ENCODE data around the gene FAM107A. TPM values are rescaled to one million over a fixed set of nuclear protein-coding genes. Genes with fewer than 3 reads are reported as not detected.

The FAM107A gene
- polyA plus RNA-seq, 3 donors: not detected

DNA sequence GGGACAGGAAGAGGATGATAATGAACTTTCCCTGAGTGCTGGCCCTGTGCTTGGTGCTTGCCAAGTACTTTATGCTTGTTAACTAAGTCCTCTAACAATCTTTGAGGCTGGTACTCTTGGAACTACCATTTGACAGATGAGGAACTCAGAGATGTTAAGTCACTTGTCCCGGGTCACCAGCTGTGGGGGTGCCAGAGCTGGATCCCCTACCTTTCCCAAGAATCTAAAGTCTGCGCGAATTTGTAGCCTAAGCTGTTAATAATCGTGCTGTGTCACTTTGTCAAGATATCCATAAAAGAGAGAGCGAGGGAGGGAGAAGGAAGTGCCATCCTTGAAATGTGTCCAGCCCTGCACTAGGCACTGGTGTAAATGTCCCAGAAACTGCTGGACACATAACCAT lies 21.2 kb downstream of the FAM107A start:
- H3K36me3 Mint-ChIP-seq: no peaks in the 10 kb centered on the region
- intact Hi-C loops (cut with micrococcal nuclease): no loop called here
- Histone ChIP-seq H3K79me2 (ENCODE audit: insufficient read depth, low read length) (no peaks in the 10 kb centered on the region), H3K4me2 (replicated peaks; ENCODE audit: extremely low read depth, low read length, poor library complexity, severe bottlenecking) (no peak overlapping the region), H3K4me3 (replicated peaks in 1 of 3; ENCODE audit: low read depth in 2 of 3, low read length in 3 of 3) (no peak overlapping the region), H3K9me3 (replicated peaks in 1 of 2; ENCODE audit: control insufficient read depth in 1 of 2, insufficient read depth in 1 of 2, low read length in 2 of 2) (no peaks in the 10 kb centered on the region), H3K27ac (ENCODE audit: low read depth in 1 of 2, low read length in 2 of 2) (no peak overlapping the region), H3K9ac (ENCODE audit: insufficient read depth, low read length, poor library complexity, severe bottlenecking) (no peak overlapping the region), H4K20me1 (ENCODE audit: insufficient read depth, low read length) (no peaks in the 10 kb centered on the region), H2AFZ (ENCODE audit: insufficient read depth, low read depth, low read length, poor library complexity, severe bottlenecking) (no peak overlapping the region), H3K36me3 (replicated peaks in 1 of 2; ENCODE audit: control insufficient read depth in 1 of 2, insufficient read depth in 2 of 2, low read length in 2 of 2) (no peaks in the 10 kb centered on the region), H3K4me1 (ENCODE audit: control insufficient read depth in 1 of 2, insufficient read depth in 2 of 2, low read length in 2 of 2) (no peaks in the 10 kb centered on the region), H3K27me3 (ENCODE audit: control insufficient read depth in 2 of 2, insufficient read depth in 2 of 2, low read length in 2 of 2) (no peaks in the 10 kb centered on the region)
- TF ChIP-seq CTCF (IDR thresholded peaks at IDR 0.05): no peak
- no peaks in the 10 kb centered on the region for H3K4me1 Mint-ChIP-seq
- no peak overlapping the region for H3K4me3 Mint-ChIP-seq
- DNase-seq: no peak
- peaks cover 0 to 11% (median 7%) of the 10 kb centered on the region in 7 donors for H3K9me3 Mint-ChIP-seq
- WGBS (ENCODE audit: insufficient coverage): 87% methylated on average over 2 of the region's 5 CpGs
- peaks cover 2 to 7% (median 5%) of the 10 kb centered on the region in 3 donors for H3K27me3 Mint-ChIP-seq (ENCODE audit: low read depth in 3 of 3)
- no peak overlapping the region for H3K27ac Mint-ChIP-seq

GRCh38 chr3:58555203-58555602 lies 22.0 kb downstream of the FAM107A start:
- WGBS (ENCODE audit: insufficient coverage): 100% methylated on average over 1 of the region's 2 CpGs
- Histone ChIP-seq H3K36me3 (replicated peaks in 1 of 2; ENCODE audit: control insufficient read depth in 1 of 2, insufficient read depth in 2 of 2, low read length in 2 of 2) (no peaks in the 10 kb centered on the region), H3K4me1 (ENCODE audit: control insufficient read depth in 1 of 2, insufficient read depth in 2 of 2, low read length in 2 of 2) (no peaks in the 10 kb centered on the region), H3K9me3 (replicated peaks in 1 of 2; ENCODE audit: control insufficient read depth in 1 of 2, insufficient read depth in 1 of 2, low read length in 2 of 2) (no peaks in the 10 kb centered on the region), H3K27me3 (ENCODE audit: control insufficient read depth in 2 of 2, insufficient read depth in 2 of 2, low read length in 2 of 2) (no peaks in the 10 kb centered on the region), H3K27ac (ENCODE audit: low read depth in 1 of 2, low read length in 2 of 2) (no peak overlapping the region), H3K4me2 (replicated peaks; ENCODE audit: extremely low read depth, low read length, poor library complexity, severe bottlenecking) (no peak overlapping the region), H3K4me3 (replicated peaks in 1 of 3; ENCODE audit: low read depth in 2 of 3, low read length in 3 of 3) (no peak overlapping the region), H2AFZ (ENCODE audit: insufficient read depth, low read depth, low read length, poor library complexity, severe bottlenecking) (no peak overlapping the region), H4K20me1 (ENCODE audit: insufficient read depth, low read length) (no peaks in the 10 kb centered on the region), H3K9ac (ENCODE audit: insufficient read depth, low read length, poor library complexity, severe bottlenecking) (no peak overlapping the region), H3K79me2 (ENCODE audit: insufficient read depth, low read length) (no peaks in the 10 kb centered on the region)
- intact Hi-C loops (cut with micrococcal nuclease): no loop called here
- Mint-ChIP-seq H3K27me3 (ENCODE audit: low read depth in 3 of 3) (peaks cover 2 to 7% (median 5%) of the 10 kb centered on the region in 3 donors), H3K4me1 (no peaks in the 10 kb centered on the region), H3K36me3 (no peaks in the 10 kb centered on the region), H3K4me3 (no peak overlapping the region), H3K27ac (no peak overlapping the region), H3K9me3 (peaks cover 0 to 13% (median 8%) of the 10 kb centered on the region in 7 donors)
- TF ChIP-seq CTCF (IDR thresholded peaks at IDR 0.05): no peak
- no peak for DNase-seq

Data from CD14-positive monocyte (primary cell).